ENCODE data around the gene GHRH. TPM values are rescaled to one million over a fixed set of nuclear protein-coding genes. Genes with fewer than 3 reads are reported as not detected.

The GHRH gene
- total RNA-seq, 1 experiment from 2014 or later = 0.74 TPM

- no peak for TF ChIP-seq FOXP4 (CRISPR knock-in tag; IDR thresholded peaks at IDR 0.05)
- no peak for TF ChIP-seq FOXP1 (CRISPR knock-in tag; IDR thresholded peaks at IDR 0.05; ENCODE audit: borderline replicate concordance)
Observed at GRCh38 chr20:37246736-37247135, 14.9 kb downstream of the GHRH start (continued).

- peak; percentile 33 for DNase-seq (ENCODE audit: low spot score)
- H3K27ac Mint-ChIP-seq = peak overlapping the region; percentile 86
- CTCF ChIA-PET = interaction anchor here (1.4 to 1.7 kb wide), 3 partner anchors 10 to 53 kb away, joined by 5 to 10 read pairs (median 7); no protein-coding TSS in a partner anchor
- POLR2A ChIA-PET = no interaction called here
- peak; percentile 47 for ATAC-seq
- H3K36me3 Mint-ChIP-seq = peaks cover 36% of the 10 kb centered on the region
- H3K4me3 Mint-ChIP-seq = no peak overlapping the region
- no peaks in the 10 kb centered on the region for H3K27me3 Mint-ChIP-seq (ENCODE audit: low read depth)
- TF ChIP-seq PRDM15 (CRISPR knock-in tag; IDR thresholded peaks at IDR 0.05) = no peak
- no peak for TF ChIP-seq ZNF416 (CRISPR knock-in tag; IDR thresholded peaks at IDR 0.05)
- no peak for TF ChIP-seq JUN (CRISPR knock-in tag; IDR thresholded peaks at IDR 0.05)
- TF ChIP-seq CREM (CRISPR knock-in tag; IDR thresholded peaks at IDR 0.05) = no peak
- TF ChIP-seq CDX4 (CRISPR knock-in tag; IDR thresholded peaks at IDR 0.05; ENCODE audit: borderline replicate concordance) = no peak
- no peak for TF ChIP-seq NR1H2 (CRISPR knock-in tag; IDR thresholded peaks at IDR 0.05)
- TF ChIP-seq ARID4B (CRISPR knock-in tag; IDR thresholded peaks at IDR 0.05; ENCODE audit: borderline replicate concordance) = no peak
- TF ChIP-seq PREB (CRISPR knock-in tag; IDR thresholded peaks at IDR 0.05; ENCODE audit: borderline replicate concordance) = no peak
- TF ChIP-seq ZNF423 (CRISPR knock-in tag; IDR thresholded peaks at IDR 0.05) = peak; percentile 74
- H3K9me3 Mint-ChIP-seq = no peaks in the 10 kb centered on the region
- peaks cover 22% of the 10 kb centered on the region for H3K4me1 Mint-ChIP-seq
Observed at GRCh38 chr20:37245216-37246150, 16.1 kb downstream of the GHRH start.
